ENCODE data around the gene KCNT2.

DNA sequence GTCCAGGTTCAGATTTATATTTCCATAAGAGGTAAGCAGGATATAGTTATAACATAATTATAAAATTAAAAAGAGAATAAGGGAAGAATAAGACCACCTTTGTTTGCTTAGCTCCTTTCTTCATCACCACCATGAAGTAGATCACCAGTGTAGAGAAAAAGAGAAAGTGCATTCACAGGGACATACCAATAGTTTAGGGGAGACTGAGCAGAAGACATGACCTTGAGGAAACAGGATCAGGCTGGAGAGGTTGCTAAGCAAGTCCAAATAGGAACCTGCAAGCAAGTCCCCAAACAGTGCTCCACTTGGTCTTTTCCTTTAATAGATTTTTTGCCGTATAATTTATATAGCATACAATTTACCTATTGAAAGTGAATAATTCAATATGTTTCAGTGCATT lies 63.0 kb downstream of the KCNT2 start:
- TF ChIP-seq, protein P1, sequence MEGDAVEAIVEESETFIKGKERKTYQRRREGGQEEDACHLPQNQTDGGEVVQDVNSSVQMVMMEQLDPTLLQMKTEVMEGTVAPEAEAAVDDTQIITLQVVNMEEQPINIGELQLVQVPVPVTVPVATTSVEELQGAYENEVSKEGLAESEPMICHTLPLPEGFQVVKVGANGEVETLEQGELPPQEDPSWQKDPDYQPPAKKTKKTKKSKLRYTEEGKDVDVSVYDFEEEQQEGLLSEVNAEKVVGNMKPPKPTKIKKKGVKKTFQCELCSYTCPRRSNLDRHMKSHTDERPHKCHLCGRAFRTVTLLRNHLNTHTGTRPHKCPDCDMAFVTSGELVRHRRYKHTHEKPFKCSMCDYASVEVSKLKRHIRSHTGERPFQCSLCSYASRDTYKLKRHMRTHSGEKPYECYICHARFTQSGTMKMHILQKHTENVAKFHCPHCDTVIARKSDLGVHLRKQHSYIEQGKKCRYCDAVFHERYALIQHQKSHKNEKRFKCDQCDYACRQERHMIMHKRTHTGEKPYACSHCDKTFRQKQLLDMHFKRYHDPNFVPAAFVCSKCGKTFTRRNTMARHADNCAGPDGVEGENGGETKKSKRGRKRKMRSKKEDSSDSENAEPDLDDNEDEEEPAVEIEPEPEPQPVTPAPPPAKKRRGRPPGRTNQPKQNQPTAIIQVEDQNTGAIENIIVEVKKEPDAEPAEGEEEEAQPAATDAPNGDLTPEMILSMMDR (IDR thresholded peaks at IDR 0.05; ENCODE audit: insufficient read depth, low read depth, low read length) = no peak
- no peak for TF ChIP-seq EZH2 (IDR thresholded peaks at IDR 0.05; ENCODE audit: insufficient read depth, low read length)
